Smooth muscle cell (in vitro differentiated cells): ENCODE data around the gene COL4A6. TPM values are rescaled to one million over a fixed set of nuclear protein-coding genes. Genes with fewer than 3 reads are reported as not detected.

Source experiments
- DNase-seq: peaks from one replicate; lab custom pipeline; 2025; ENCODE audit not compliant: unreplicated experiment; lab: John Stamatoyannopoulos, UW
- H2AFZ ChIP-seq: fragments of 200-600 bp; sonication (generic); 2 replicates; pipeline ENCODE4 v1.6.0; 2016; ENCODE audit warnings: antibody characterized with exemption, low read depth, mild to moderate bottlenecking
- H3F3A ChIP-seq: fragments of 200-600 bp; sonication (generic); 2 replicates; pipeline ENCODE4 v1.6.0; 2017; ENCODE audit warnings: antibody characterized with exemption, low read depth
- H3K27ac ChIP-seq: fragments of 200-600 bp; sonication (generic); 2 replicates; pipeline ENCODE4 v1.5.1; 2016; ENCODE audit warnings: low read depth, mild to moderate bottlenecking
- H3K27me3 ChIP-seq: fragments of 200-600 bp; sonication (generic); 2 replicates; pipeline ENCODE4 v1.6.1; 2016; ENCODE audit warnings: low read depth, mild to moderate bottlenecking
- H3K36me3 ChIP-seq: fragments of 200-600 bp; sonication (generic); 2 replicates; pipeline ENCODE4 v1.5.1; 2016; ENCODE audit warnings: low read depth
- H3K4me1 ChIP-seq: fragments of 200-600 bp; sonication (generic); 2 replicates; pipeline ENCODE4 v1.5.1; 2016; ENCODE audit warnings: low read depth
- H3K4me2 ChIP-seq: fragments of 200-600 bp; sonication (generic); 2 replicates; pipeline ENCODE4 v1.6.0; 2016; ENCODE audit warnings: mild to moderate bottlenecking
- H3K4me3 ChIP-seq: fragments of 200-600 bp; sonication (generic); 2 replicates; pipeline ENCODE4 v1.5.1; 2016; ENCODE audit warnings: mild to moderate bottlenecking
- H3K79me2 ChIP-seq: fragments of 200-600 bp; sonication (generic); 2 replicates; pipeline ENCODE4 v1.6.0; 2016; ENCODE audit warnings: low read depth, mild to moderate bottlenecking
- H3K9ac ChIP-seq: fragments of 200-600 bp; sonication (generic); 2 replicates; pipeline ENCODE4 v1.6.0; 2016; ENCODE audit warnings: low read depth
- H3K9me3 ChIP-seq: fragments of 200-600 bp; sonication (generic); replicated peaks from 2 replicates; pipeline ENCODE4 v1.5.1; 2016; ENCODE audit warnings: low read depth
- H4K20me1 ChIP-seq: fragments of 200-600 bp; sonication (generic); 2 replicates; pipeline ENCODE4 v1.6.0; 2016; ENCODE audit warnings: low read depth
- CTCF ChIP-seq: fragments of 200-600 bp; sonication (generic); IDR thresholded peaks from 2 replicates; pipeline ENCODE4 v1.5.1; 2017; ENCODE audit warnings: borderline replicate concordance, mild to moderate bottlenecking, antibody characterized with exemption; ENCODE audit not compliant: insufficient read depth, poor library complexity, severe bottlenecking
- WGBS: methylation state at CpG from one replicate; pipeline ENCODE4 v1.1.7; 2016; ENCODE audit warnings: low lambda C conversion rate; 5-methylcytosine and 5-hydroxymethylcytosine counted together
- polyA plus RNA-seq: library from polyadenylated mRNA; unstranded; fragments of >200 nt; fragmentation: Nextera tagmentation; extraction: Ambion mirVana; gene quantifications from 2 replicates; pipeline ENCODE4 v1.2.1, GENCODE V29; 2016
- total RNA-seq: library from RNA; depleted of rRNA; stranded (reverse); fragments of >200 nt; gene quantifications from 2 replicates; pipeline ENCODE4 v1.2.3, GENCODE V29; 2014

The COL4A6 gene
- total and polyA plus RNA-seq, 2 experiments from 2014 or later, result 10.2 to 15.1 TPM

GRCh38 chrX:108298165-108298602 is 140.0 kb downstream of the COL4A6 start:
- no peaks in the 10 kb centered on the region for H3K36me3 ChIP-seq
- no peak for DNase-seq
- peaks cover 8% of the 10 kb centered on the region for H3K4me1 ChIP-seq
- H3K4me3 ChIP-seq, result no peak overlapping the region
- no peak overlapping the region for H3K27ac ChIP-seq
- H3K9ac ChIP-seq, result no peak overlapping the region
- H3K79me2 ChIP-seq, result no peaks in the 10 kb centered on the region
- no peaks in the 10 kb centered on the region for H3K27me3 ChIP-seq
- no peaks in the 10 kb centered on the region for H4K20me1 ChIP-seq
- no peaks in the 10 kb centered on the region for H3F3A ChIP-seq
- no peak overlapping the region for H2AFZ ChIP-seq
- no peaks in the 10 kb centered on the region for H3K9me3 ChIP-seq
- TF ChIP-seq CTCF, result no peak
- 93% methylated on average over 18 of the region's 18 CpGs for WGBS
- H3K4me2 ChIP-seq, result no peak overlapping the region

GRCh38 chrX:108297290-108297689 is 140.9 kb downstream of the COL4A6 start:
- no peak for DNase-seq
- no peaks in the 10 kb centered on the region for H4K20me1 ChIP-seq
- no peak overlapping the region for H2AFZ ChIP-seq
- H3K27me3 ChIP-seq, result no peaks in the 10 kb centered on the region
- no peak overlapping the region for H3K4me2 ChIP-seq
- no peak overlapping the region for H3K27ac ChIP-seq
- peaks cover 8% of the 10 kb centered on the region for H3K4me1 ChIP-seq
- H3K9ac ChIP-seq, result no peak overlapping the region
- H3K79me2 ChIP-seq, result no peaks in the 10 kb centered on the region
- no peak for TF ChIP-seq CTCF
- H3K9me3 ChIP-seq, result no peaks in the 10 kb centered on the region
- no peaks in the 10 kb centered on the region for H3F3A ChIP-seq
- H3K4me3 ChIP-seq, result no peak overlapping the region
- no peaks in the 10 kb centered on the region for H3K36me3 ChIP-seq

GRCh38 chrX:108292053-108292452 is 146.2 kb downstream of the COL4A6 start:
- Histone ChIP-seq H3K4me1 (no peaks in the 10 kb centered on the region), H3K79me2 (no peaks in the 10 kb centered on the region), H2AFZ (no peak overlapping the region), H3F3A (no peaks in the 10 kb centered on the region), H3K9ac (no peak overlapping the region), H3K27ac (no peak overlapping the region), H3K36me3 (no peaks in the 10 kb centered on the region), H4K20me1 (no peaks in the 10 kb centered on the region), H3K27me3 (no peaks in the 10 kb centered on the region), H3K4me3 (no peak overlapping the region), H3K4me2 (no peak overlapping the region), H3K9me3 (no peaks in the 10 kb centered on the region)
- TF ChIP-seq CTCF, result no peak
- no peak for DNase-seq
- WGBS, result 86% methylated on average over 3 of the region's 3 CpGs

- Histone ChIP-seq H3K9me3 (no peaks in the 10 kb centered on the region), H3K36me3 (no peaks in the 10 kb centered on the region), H3K4me2 (no peak overlapping the region), H3K4me1 (no peaks in the 10 kb centered on the region), H3K79me2 (no peaks in the 10 kb centered on the region), H3K27ac (no peak overlapping the region), H3K9ac (no peak overlapping the region), H3F3A (no peaks in the 10 kb centered on the region), H3K27me3 (no peaks in the 10 kb centered on the region), H2AFZ (no peak overlapping the region), H4K20me1 (no peaks in the 10 kb centered on the region), H3K4me3 (no peak overlapping the region)
- TF ChIP-seq CTCF, result no peak
- 40% methylated on average over 2 of the region's 2 CpGs for whole genome bisulfite sequencing
- DNase-seq, result no peak
Observed at GRCh38 chrX:108285918-108286317, 152.3 kb downstream of the COL4A6 start.
